Measurements from ENCODE around the gene TMEM11.
A peak's percentile ranks its signal among the peaks of the same experiment; 100 is the strongest.

TMEM11 gene

DNA sequence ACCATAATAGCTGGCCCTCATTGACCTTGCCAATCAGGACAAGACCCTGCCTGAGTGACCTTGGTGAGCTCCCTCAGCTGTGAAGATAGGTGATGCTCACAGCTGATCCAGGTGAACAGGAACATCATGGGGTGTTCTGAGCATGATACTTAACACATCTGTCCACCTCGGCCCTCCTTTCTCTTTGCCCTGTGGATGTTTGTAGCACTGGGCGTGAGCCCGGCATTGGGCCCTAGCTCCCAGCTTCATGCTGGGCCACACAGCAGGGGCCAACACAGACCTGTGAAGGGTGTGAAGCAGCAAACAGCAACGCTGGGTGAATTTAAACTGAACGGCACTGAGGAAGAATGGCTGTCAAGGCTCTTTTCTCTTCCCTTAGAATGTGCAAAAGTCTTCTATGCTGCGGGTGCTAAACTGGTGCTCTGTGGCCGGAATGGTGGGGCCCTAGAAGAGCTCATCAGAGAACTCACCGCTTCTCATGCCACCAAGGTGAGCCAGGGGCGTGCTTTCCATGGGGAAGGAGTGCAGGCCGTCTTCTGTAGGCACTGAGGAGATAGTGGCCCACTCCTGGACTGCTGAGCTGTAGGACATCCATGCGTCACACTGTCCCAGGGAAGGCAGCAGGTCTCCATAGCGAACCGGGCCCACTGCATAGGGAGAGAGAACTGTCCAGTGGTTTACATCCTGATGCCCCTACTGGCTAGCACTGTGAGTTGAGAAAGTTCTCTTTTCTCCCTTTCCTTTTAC lies 35.9 kb downstream of the TMEM11 start:
- no peak for DNase-seq

DNA sequence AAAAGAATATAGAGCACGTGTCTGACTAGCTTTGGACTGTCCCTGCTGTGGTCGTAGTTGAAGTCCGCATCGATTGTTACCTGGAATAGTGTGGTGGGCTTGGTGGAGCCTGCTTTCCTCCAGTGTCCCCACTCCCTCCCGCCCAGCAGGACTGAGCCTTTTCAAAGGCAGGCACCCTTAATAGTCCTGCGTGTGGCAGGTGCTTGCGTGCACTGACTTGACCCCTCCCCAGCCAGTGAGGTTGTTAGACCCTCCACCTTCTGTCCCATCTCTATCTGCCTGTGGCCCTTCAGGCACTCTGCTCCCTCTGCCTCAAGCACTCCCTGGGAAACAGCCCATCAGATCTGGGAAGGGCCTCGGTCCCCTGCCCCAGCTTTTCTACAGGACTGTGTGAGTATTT lies 36.6 kb downstream of the TMEM11 start:
- DNase-seq = no peak

DNA sequence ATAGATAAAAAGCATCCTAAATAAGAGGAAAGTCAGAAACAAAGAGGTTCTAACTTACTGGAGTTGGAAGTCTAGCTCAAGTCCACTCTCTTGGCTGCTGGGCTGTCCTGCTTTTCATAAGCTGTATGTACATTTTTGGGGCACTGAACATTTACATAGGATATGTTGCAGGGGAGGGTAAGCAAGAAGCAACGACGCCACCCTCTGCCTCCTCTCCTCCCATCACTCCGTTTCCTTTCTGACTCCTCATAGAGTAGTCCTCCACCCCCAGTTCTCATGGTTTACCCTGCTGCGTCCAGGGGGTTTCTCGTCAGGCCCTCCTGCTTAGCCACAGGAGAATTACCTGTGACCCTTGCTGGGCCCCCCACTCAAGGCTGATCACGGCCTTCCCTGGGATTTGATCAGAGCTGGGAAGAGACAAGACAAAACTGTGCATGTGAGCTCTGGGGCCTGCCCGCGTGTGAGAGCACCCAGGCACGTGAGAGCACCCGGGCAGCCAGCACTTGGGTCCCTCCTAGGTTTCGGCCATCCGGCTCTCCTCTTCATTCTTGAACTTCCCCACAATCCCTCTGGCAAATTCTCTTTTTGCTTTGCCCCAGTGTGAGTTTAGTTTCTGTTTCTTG lies 37.1 kb downstream of the TMEM11 start:
- no peak for DNase-seq

DNA sequence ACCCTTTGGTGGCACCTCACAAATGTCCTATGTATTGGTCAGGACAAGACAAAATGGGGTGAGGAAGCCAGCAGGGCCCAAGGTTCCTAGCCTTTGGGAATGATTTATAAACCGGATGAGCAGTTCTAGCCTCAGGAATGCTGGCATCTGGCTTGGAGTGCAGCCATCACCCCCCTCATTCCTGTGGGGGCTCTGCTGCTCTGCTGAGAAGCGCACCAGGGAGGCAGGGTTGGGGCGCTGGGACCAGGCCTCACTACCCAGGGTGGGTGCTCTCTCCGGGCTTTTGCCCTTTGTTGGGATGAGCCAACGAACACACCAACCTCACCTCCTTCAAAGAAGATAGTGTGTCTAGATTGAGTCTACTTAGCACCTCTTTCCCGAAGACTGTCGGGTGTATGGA lies 39.2 kb downstream of the TMEM11 start:
- no peak for DNase-seq

DNA sequence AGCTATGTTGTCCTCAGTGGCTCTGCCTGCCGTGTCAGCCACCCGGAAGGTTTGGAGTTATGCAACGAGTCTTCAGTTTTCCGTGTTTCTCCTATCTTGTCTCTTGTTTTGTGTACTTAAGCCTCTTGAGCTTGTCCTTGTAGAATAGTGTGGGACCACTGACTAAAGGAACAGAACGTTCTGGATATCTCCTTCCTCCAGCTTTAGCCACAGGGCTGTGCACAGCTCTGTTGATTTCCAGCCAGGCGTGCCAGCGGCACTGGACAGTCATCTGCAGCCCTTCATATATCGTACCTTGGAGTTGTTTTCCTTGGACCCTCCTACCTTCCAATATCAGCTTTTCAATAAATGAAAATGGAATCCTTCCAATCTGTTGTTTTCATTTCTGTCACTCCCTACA lies 39.8 kb downstream of the TMEM11 start:
- DNase-seq = no peak

DNA sequence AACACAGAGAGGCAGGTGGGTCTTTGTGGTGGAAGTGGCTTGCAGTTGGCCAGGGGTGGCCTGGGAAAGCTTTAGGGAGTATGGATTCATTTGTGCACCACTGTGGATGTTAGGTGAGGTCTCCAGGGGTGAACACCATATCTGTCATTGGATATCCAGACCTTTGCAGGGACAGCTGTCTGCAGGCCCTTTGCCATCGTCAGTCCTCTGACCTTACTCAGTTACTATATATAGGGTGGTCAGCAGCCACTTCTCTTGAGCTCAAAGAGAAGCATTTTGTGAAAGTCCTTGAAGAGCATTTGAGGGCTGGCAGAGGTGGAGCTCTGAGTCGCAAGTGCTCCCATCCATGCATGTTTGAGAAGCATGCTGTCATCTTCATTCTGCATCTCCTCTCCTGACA lies 40.4 kb downstream of the TMEM11 start:
- no peak for DNase-seq

DNA sequence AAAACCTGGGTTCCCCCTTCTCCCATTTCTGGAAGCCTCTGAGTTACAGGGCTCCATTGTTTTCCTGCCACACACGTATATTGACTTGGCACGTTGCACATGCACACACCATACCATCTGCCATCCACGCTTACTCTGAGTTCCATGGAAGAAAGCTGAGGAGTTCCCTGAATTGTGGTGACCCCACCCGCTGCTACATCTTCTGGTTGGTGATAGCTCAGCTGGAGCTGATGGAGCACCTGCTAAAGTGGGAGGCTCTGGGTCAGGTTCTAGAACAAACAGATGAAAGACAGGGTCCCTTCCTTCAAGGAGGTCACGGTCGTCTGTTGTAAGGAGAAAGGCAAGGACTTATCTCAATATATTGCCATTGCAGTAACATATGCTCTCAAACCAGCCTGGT lies 41.1 kb downstream of the TMEM11 start:
- no peak for DNase-seq

DNA sequence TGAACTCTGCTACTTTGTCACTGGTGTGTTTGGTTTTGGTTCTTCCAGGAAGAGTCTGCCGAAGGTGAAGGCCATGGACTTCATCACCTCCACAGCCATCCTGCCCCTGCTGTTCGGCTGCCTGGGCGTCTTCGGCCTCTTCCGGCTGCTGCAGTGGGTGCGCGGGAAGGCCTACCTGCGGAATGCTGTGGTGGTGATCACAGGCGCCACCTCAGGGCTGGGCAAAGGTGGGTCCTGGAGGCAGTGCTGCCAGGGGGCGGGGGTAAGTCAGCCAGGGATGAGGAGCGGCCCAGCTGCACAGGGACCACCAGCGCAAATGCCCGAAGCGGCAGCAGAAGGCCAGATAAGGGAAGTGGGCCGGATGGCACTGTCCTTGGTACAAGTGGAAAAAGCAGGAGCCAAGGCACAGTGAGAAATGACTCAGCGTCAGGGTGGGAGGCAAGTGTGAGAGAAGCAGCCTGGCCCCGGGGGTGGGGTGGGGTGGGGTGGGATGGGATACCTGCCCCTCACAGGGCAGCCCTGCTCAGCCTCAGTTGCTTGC lies 41.9 kb downstream of the TMEM11 start:
- no peak for DNase-seq

DNA sequence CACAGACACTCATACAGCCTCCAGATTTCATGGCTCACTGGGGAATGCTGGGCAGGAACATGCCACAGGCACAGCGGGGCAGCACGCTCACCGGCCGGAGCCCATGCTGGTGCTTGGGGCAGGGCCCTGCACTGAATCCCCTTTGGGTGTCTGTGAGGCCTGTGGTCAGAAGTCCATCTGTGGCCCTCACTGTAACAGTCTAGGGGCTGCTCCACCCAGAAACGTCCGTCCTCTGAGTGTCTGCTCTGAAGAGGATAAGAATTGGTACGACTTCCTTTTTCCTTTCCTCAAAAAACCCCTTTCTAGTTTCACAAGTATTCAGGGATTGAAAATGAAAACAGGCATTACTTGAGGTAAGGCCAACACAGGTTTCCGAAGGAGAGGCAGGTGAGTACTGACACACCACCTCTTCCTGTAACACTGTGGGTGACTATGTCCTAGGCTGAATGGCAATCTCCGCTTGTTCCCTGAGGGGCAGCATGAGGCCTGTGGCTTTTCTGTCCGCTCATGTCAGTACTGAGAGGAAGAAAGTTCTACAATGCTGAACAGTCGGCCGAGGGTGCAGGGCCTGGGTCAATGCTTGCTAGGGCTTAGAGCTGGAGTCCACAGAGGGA lies 42.5 kb downstream of the TMEM11 start:
- peak in 1 of 2 experiments; percentile 10 for DNase-seq

DNA sequence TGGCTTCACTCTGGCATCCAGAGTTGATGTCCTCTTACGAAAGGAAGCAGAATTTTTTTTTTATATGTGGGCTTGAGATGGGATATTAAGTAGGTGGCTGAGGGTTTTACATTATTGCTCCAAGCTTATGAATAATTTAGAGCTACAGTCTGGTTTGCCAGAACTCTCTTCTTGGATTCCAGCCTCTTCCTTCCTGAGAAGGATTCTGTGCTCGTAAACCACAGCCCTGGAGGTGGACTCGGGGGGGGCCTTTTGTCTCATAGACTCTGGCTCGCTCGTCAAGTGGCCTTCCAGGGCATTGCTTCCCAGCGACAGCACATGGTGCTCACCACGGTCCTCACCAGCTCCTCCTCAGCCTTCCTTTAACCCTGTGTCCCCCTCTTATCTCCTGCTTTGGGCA lies 43.2 kb downstream of the TMEM11 start:
- no peak for DNase-seq

DNA sequence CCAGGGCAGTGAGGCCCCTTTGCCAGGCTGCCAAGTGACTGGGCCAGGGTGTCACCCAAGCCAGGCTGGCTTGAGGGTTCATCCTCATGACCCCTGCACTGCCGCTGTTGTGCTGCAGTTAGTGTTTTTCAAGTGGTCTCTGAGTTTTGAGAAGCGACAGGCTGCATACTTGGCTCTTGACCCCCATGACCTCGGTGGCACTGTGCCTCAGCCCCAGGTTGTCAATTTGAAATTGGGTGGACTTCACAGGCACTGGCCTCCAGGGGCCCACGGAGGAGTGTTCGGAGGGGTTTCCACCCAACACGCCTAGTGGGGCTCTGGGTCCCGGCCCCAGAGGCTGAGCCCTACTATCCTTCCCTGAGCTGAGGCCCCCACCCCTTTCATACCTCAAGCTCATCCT lies 44.5 kb downstream of the TMEM11 start:
- no peak for DNase-seq

DNA sequence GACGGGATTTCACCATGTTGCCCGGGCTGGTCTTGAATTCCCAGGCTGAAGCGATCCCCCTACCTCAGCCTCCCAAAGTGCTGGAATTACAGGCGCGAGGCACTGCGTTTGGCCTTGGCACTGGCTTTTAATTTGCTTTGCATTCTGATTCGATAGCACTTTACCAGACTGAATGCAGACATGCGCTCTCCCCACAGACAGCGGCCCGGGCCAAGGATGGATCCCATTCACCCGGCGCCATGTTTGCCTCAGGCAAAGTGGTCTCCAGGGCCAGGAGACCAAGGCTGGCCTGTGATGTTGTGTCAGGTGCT lies 45.5 kb downstream of the TMEM11 start:
- DNase-seq = no peak

DNA sequence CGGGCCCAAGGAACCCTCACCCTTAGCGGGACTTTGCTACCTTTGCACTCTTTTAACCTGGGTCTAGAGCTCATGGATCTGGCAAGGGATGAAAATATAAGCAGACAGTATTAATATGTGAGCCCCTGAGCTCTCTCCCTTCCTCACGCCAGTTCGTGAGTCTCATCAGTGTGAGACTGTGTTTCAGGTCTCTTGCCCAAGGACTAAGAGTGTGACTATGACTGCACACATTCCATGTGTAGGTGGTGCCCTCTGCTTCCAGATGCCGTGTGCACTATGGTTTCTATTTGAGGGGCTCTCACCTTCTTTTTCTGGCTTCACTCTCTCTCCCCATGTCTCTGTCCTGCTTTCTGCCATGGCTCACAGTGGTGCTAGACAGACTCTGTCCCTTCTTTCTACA lies 46.7 kb downstream of the TMEM11 start:
- DNase-seq = no peak

DNA sequence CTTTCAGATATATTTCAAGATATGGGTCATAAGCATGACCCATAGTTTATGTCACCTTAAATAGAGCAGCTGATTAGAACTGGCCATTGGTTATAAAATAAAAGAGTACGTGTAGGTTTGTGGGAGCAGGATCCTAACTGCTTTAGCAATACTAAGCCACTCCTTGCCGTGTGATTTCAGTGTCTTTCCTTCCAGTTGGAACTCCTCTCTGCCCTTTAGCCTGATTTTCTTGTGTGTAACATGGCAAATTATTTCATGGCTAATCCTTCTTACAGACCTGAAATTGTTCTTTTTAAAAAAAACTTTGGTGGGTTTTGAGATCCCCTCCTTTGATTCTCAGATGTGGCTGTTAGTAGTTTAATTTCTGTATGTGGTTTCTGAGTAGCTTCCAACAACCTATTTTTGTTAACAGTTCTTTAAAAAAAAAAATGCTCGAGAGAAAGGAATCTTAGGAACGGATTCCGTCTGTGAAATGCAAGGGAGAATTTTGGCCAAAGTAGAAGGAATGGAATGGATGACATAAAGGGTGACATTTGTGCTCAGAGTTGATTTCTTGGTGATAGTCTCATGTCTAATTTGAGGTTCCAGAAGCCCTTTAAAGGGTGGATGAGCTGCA lies 47.3 kb downstream of the TMEM11 start:
- no peak for DNase-seq

DNA sequence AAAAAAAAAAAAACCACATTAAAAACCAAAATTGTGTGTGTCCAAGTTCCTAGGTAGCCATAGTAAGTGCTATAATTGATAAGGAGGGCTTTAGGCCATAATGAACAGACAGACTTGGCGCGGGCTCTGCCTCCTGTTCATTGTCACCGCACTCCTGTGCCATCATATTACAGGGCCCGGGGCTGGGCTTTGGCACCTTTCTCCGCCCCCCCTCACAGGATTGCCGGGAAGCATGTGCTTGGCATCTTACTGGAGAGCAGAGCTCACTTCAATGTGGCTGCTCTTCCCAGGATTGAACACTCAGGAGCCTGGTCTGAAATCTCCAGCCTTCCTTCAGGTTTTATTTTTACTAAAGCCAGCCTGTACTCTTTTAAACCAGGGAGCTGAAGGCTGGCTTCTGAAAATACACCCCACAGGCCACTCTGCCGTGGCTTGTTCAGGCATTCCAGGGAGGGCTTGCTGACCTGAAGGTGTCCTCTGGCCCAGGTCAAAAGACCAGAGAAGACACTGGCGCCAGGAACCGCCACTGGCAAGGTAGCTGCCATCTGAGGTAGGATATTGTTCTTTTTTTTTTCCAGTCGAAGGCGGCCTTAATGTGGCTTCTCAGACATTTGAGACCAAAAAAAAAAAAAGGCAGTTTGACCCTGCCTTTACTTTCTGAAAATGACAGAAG lies 47.9 kb downstream of the TMEM11 start:
- no peak for DNase-seq

DNA sequence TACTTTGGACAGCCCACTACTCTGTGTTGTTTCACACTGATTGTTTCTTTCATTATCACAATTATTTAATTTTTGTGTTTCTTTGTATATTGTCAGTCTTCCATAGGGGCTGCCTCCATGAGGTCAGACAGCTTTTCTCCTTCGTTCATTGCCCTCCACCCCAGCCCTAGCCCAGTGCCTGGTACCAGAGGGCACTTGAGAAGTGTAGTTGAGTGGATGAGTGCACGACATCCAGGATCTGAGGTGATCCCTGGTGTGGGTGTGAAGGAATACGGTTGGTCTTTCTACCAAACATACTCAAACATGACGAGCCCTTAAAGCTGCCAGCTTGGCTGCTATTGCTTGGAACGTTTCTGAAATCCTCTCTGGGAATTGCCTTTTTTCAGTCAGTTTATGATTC lies 49.3 kb downstream of the TMEM11 start:
- no peak for DNase-seq

DNA sequence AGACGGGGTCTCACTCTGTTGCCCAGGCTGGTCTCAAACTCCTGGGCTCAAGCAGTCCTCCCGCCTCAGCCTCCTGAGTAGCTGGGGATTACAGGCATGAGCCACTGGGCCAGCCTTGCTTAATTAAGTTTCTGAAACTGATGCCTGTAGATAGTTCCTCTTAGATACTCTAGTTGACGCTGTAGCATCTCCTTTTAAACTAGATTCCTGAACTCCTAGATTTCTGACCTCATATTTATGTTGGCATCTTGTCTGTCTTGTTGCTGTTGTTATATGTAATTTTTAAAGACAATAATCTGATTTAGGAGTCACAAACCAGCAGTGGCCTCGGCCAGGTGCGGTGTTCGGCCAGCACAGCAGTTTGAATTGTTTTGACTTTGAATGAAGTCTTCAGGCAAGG lies 49.7 kb downstream of the TMEM11 start:
- DNase-seq = no peak

DNA sequence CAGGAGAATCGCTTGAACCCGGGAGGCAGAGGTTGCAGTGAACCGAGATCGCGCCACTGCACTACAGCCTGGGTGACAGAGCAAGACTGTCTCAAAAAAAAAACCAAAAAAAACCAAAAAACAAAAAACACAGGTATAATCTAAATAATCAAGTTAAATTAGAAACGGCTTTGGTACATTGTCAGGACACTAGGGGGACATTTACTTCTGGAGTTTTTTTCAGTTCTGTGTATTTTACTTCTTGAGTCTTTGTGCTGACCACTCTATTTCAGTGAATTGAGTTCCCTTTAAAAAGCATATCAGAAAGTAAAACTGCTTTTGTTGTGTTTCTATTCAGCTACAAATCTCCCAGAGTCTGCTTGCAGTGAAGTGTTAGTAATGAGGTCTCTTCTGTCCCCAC lies 50.9 kb downstream of the TMEM11 start:
- DNase-seq = no peak

DNA sequence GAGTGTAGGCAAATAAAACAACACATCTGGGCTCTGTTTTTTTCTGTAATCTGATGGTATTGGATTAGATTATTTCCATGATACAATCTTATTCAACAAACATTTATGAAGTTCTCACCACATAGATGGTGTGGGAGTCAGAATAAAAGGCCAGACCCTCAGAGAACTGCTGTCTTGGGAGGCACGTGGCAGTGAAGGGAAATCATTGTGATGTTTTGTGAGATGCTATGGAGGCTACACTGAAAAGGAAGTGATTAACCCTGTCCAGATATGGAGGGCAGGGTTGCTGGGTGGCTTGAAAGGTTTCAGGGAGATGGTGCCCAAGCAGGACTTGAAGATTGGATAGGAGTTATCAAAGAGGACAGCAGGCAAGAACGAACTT lies 51.6 kb downstream of the TMEM11 start:
- DNase-seq = no peak

DNA sequence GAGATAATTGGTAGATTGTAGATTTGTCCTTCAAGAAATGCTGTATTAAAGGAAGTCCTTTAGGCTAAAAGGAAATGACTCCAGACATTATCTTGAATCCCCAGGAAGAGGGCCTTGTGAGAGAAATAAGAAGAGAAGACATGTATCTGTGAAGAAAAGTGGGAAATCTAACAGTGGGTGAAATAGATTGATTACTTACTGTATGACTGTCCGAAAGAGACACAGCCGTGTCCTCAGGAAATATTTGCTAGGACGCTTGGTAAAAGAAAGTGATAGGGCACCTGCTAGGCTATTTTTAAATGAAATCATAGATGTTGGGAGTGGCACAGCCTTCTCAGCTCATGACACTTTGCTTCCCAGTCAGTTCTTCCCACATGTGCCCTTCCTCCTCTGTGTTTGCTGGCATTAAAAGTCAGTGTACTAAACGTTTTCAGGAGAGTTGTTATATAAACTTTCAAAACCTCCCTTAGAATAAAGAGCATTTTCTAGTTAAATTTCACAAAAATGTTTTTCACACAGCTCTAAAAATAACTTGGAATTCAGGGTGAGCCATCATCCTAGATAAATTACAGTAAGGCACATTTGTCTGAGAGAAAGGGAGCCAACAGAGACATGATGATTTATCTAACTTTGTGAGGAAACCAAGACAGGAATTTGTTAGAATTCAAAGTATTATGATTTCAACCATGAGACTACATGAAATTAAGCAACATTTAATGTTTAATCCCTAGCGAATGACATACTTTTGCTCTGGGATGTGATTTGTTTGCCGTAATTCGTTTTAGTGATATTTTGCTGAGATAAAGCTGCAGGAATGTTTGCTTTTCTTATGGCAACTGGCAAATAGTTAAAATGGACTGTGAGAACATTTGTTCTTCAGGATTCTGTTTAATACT lies 52.2 kb downstream of the TMEM11 start:
- no peak for DNase-seq

DNA sequence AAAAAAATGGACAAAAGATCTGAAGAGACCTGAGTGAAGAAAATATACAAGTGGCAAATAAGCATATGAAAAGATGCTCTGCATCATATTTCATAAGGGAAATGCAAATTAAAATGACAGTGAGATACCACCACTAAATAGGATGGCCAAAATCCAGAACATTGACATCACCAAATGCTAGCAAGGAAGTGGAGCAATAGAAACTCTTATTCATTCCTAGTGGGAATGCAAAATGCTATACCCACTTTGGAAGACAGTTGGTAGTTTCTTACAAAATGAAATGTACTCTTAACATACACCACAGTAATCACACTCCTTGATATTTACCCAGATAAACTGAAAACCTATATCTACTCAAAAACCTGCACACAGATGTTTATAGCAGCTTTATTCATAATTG lies 53.6 kb downstream of the TMEM11 start:
- no peak for DNase-seq

DNA sequence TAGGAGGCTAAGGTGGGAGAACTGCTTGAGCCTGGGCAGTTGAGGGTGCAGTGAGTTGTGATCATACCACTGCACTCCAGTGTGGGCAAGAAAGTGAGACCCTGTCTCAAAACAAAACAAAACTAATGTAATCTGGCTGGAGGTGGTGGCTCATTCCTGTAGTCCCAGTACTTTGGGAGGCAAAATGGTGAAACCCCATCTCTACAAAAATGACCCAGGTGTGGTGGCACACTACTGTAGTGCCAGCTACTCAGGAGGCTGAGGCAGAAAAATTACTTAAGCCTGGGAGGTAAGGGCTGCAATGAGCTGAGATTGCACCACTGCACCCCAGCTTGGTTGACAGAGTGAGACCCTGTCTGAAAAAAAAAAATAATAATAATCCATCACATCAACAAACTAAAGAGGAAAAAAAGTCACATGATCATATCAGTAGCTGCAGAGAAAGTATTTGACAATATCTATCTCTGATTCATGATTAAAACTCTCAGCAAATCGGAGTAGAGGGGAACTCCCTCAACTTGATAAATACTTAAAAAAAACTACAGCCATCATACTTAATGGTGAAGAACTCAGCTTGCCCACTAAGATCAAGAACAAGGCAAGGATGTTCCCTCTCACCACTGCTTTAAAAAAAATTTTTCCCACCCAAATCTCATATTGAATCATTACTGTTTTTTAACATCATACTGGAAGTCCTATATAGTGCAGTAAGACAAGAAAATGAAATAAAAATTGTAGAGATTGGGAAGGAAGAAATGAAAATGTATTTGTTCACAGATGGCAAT lies 56.2 kb downstream of the TMEM11 start:
- no peak for DNase-seq

Data from activated CD4-positive, alpha-beta T cell treated with anti-CD3 and anti-CD28 coated beads, Interleukin-2, amount 50 U/mL, for 48 hours (primary cell).